HepG2 (cell line): Measurements from ENCODE around the gene GABARAPL2.

Source experiments
- ELF3 ChIP-seq: IDR thresholded peaks from 2 replicates; pipeline ENCODE4 v1.6.1; 2016; ENCODE audit warnings: missing genetic modification reagents, missing compliant biosample characterization
- KLF6 ChIP-seq: IDR thresholded peaks from 2 replicates; pipeline ENCODE4 v1.8.0; 2016; ENCODE audit warnings: missing biosample characterization, missing genetic modification reagents
- NCOA5 ChIP-seq: sonication (generic); formaldehyde crosslinking; IDR thresholded peaks from 2 replicates; pipeline ENCODE4 v1.4.0; 2020; ENCODE audit warnings: missing genetic modification reagents
- NFE2L2 ChIP-seq: fragments of 150-350 bp; IDR thresholded peaks from 2 replicates; pipeline ENCODE4 v1.6.1; 2014; ENCODE audit warnings: low read length
- POLR2A ChIP-seq, 2 experiments: IDR thresholded peaks; 2 replicates each; pipeline ENCODE4 v1.6.1; 2011; ENCODE audit warnings: low read depth in 2 of 2, low read length in 2 of 2, mild to moderate bottlenecking in 1 of 2, moderate library complexity in 1 of 2; ENCODE audit not compliant: insufficient read depth in 1 of 2
- RXRA ChIP-seq: sonication (generic); formaldehyde crosslinking; IDR thresholded peaks from 2 replicates; pipeline ENCODE4 v1.5.1; 2020; ENCODE audit warnings: missing genetic modification reagents
- TCF7L2 ChIP-seq: IDR thresholded peaks from 2 replicates; pipeline ENCODE4 v1.6.1; 2011; ENCODE audit warnings: mild to moderate bottlenecking, low read depth, low read length, moderate library complexity
- ZNF616 ChIP-seq: sonication (generic); formaldehyde crosslinking; IDR thresholded peaks from 2 replicates; pipeline ENCODE4 v1.5.0; 2020; ENCODE audit warnings: low read depth, mild to moderate bottlenecking, missing genetic modification reagents
- TF ChIP-seq, protein P1 (sequence below), 2 experiments: sonication (generic) in 1 of 2; formaldehyde crosslinking in 1 of 2; IDR thresholded peaks; 2 replicates each; pipeline versions ENCODE4 v1.4.0 to v1.6.1; 2018 to 2020; ENCODE audit warnings: missing genetic modification reagents in 2 of 2, borderline replicate concordance in 1 of 2, low read depth in 1 of 2, mild to moderate bottlenecking in 1 of 2, missing biosample characterization in 1 of 2
- TF ChIP-seq, protein P2 (sequence below): sonication (generic); formaldehyde crosslinking; conservative IDR thresholded peaks from 2 replicates; pipeline ENCODE4 v1.4.0; 2020; ENCODE audit warnings: missing genetic modification reagents
- TF ChIP-seq, protein P3 (sequence below): sonication (generic); IDR thresholded peaks from 2 replicates; pipeline ENCODE4 v1.6.1; 2016; ENCODE audit warnings: low read depth, borderline replicate concordance
- TF ChIP-seq, protein P4 (sequence below): sonication (generic); formaldehyde crosslinking; IDR thresholded peaks from 2 replicates; pipeline ENCODE4 v1.5.0; 2020; ENCODE audit warnings: mild to moderate bottlenecking, missing genetic modification reagents, moderate library complexity

DNA sequence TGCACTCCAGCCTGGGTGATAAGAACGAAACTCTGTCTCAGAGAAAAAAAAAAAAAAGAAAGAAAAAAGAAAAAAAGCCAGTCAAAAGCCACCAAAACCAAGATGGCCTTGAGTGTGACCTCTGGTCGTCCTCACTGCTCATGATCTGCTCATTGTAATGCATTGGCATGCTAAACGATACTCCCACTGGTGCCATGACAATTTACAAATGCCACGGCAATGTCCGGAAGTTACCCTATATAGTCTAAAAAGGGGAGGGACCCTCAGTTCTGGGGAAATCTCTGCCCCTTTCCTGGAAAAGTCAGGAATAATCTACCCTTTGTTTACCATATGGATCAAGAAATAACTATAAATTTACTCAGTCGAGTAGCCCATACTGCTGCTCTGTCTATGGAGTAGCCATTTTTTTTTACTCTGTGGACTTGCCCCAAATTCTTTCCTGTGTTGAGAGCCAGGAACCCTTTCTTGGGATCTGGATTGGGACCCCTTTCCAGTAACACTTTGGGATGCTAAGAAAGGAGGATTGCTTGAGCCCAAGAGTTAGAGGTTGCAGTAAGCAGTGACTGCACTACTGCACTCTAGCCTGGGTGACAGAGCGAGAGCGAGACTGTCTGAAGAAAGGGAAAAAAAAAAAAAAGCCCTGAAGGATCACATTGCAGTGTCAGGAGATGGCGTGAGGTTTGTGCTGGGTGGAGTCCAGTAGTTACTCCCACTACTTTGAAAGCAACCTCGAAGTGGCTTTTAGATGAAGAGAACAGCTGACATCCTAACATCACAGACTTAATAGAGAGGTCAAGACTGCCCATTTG, 6.4 kb upstream of the GABARAPL2 start:
- TF ChIP-seq TCF7L2, result no peak
- TF ChIP-seq ZNF616 (CRISPR knock-in tag), result no peak
- TF ChIP-seq NCOA5 (CRISPR knock-in tag), result no peak
- no peak for TF ChIP-seq KLF6 (CRISPR knock-in tag)
- no peak for TF ChIP-seq POLR2A (IDR thresholded peaks at IDR 0.05; ENCODE audit: insufficient read depth in 1 of 2, low read depth in 2 of 2, low read length in 2 of 2)
- TF ChIP-seq, protein P1, sequence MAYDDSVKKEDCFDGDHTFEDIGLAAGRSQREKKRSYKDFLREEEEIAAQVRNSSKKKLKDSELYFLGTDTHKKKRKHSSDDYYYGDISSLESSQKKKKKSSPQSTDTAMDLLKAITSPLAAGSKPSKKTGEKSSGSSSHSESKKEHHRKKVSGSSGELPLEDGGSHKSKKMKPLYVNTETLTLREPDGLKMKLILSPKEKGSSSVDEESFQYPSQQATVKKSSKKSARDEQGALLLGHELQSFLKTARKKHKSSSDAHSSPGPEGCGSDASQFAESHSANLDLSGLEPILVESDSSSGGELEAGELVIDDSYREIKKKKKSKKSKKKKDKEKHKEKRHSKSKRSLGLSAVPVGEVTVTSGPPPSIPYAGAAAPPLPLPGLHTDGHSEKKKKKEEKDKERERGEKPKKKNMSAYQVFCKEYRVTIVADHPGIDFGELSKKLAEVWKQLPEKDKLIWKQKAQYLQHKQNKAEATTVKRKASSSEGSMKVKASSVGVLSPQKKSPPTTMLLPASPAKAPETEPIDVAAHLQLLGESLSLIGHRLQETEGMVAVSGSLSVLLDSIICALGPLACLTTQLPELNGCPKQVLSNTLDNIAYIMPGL (CRISPR knock-in tag; IDR thresholded peaks at IDR 0.05; ENCODE audit: borderline replicate concordance in 1 of 2, low read depth in 1 of 2), result no peak
- TF ChIP-seq, protein P2, sequence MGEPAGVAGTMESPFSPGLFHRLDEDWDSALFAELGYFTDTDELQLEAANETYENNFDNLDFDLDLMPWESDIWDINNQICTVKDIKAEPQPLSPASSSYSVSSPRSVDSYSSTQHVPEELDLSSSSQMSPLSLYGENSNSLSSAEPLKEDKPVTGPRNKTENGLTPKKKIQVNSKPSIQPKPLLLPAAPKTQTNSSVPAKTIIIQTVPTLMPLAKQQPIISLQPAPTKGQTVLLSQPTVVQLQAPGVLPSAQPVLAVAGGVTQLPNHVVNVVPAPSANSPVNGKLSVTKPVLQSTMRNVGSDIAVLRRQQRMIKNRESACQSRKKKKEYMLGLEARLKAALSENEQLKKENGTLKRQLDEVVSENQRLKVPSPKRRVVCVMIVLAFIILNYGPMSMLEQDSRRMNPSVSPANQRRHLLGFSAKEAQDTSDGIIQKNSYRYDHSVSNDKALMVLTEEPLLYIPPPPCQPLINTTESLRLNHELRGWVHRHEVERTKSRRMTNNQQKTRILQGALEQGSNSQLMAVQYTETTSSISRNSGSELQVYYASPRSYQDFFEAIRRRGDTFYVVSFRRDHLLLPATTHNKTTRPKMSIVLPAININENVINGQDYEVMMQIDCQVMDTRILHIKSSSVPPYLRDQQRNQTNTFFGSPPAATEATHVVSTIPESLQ (CRISPR knock-in tag), result no peak
- TF ChIP-seq RXRA (CRISPR knock-in tag), result no peak
- TF ChIP-seq, protein P3, sequence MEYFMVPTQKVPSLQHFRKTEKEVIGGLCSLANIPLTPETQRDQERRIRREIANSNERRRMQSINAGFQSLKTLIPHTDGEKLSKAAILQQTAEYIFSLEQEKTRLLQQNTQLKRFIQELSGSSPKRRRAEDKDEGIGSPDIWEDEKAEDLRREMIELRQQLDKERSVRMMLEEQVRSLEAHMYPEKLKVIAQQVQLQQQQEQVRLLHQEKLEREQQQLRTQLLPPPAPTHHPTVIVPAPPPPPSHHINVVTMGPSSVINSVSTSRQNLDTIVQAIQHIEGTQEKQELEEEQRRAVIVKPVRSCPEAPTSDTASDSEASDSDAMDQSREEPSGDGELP, result no peak
- no peak for TF ChIP-seq NFE2L2
- TF ChIP-seq, protein P4, sequence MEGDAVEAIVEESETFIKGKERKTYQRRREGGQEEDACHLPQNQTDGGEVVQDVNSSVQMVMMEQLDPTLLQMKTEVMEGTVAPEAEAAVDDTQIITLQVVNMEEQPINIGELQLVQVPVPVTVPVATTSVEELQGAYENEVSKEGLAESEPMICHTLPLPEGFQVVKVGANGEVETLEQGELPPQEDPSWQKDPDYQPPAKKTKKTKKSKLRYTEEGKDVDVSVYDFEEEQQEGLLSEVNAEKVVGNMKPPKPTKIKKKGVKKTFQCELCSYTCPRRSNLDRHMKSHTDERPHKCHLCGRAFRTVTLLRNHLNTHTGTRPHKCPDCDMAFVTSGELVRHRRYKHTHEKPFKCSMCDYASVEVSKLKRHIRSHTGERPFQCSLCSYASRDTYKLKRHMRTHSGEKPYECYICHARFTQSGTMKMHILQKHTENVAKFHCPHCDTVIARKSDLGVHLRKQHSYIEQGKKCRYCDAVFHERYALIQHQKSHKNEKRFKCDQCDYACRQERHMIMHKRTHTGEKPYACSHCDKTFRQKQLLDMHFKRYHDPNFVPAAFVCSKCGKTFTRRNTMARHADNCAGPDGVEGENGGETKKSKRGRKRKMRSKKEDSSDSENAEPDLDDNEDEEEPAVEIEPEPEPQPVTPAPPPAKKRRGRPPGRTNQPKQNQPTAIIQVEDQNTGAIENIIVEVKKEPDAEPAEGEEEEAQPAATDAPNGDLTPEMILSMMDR (CRISPR knock-in tag), result no peak
- no peak for TF ChIP-seq ELF3
